ENCODE results near the gene COX14.
A peak's percentile ranks its signal among the peaks of the same experiment; 100 is the strongest.

The COX14 gene

DNA sequence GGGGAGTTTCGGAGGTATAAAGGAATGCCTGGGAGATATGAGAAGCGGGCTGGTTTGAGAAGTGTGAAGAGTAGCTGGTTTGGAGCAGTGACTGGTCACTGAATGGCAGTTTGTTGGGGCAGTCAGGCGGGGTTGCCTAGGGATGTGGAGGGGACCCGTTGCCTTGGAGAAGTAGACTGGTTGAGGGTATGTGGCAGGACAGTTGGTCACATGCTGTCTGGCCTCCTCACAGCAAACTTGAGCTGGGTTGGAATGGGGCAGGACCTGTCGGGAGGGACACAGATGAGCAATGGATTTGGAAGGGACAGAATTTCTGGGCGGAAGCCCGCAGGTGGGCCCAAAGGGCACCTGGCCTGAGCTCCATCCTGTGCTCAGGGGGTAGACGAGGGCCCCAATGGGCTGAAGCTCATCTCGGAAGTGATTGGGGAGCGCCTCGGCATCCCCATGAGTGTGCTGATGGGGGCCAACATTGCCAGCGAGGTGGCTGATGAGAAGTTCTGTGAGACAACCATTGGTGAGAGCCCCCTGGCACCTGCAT, 6.1 kb upstream of the COX14 start:
- DNase-seq (ENCODE audit: low read depth, low spot score): no peak
- no peak overlapping the region for H3K4me3 ChIP-seq (ENCODE audit: low read length)

DNA sequence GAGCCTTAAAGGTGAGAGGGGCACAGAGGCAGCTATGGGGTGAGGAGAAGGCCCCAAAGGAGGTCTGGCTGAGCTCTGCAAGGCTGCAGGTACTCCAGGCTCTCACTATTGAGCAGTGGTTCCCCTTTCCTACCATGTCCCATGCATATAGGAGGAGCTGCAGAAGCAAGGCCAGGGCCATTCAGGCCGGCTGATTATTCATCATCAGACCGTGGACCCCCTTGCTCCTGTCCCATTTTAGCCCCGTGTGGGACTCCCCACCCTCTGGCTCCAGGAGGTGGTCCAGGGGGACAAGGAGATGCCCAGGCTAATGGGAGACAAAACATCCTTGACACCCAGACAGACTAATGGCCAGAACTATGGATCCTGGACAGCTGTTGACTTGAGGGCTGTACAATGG, 5.1 kb upstream of the COX14 start:
- no peak overlapping the region for H3K4me3 ChIP-seq (ENCODE audit: low read length)
- no peak for DNase-seq (ENCODE audit: low read depth, low spot score)

DNA sequence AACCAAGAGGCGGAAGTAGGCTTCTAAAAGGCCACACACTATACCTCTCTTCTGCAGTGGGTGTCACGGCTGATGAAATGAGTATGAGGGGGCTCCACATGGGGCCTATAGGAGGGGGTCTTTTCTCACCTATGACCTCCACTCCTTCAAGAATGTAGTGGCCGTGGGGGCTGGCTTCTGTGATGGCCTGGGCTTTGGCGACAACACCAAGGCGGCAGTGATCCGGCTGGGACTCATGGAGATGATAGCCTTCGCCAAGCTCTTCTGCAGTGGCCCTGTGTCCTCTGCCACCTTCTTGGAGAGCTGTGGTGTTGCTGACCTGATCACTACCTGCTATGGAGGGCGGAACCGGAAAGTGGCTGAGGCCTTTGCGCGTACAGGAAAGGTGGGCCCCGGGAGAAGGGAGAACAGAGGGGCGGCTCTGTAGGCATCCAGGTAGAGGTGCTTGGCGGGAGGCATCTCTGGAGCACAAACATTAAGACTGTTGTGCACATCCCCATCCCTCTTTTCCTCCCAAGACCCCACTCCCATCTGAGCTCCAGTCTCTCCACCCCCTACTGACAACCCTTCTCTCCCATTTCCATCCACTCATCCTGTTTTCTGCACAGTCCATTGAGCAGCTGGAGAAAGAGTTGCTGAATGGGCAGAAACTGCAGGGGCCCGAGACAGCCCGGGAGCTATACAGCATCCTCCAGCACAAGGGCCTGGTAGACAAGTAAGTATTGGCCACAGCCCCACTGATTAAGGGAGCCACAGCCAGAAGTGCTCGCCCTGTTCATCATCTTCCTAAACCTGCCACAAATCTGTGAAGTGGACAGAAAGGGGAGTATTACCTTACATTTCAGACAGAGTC, 4.4 kb upstream of the COX14 start:
- DNase-seq (ENCODE audit: low read depth, low spot score): no peak

DNA sequence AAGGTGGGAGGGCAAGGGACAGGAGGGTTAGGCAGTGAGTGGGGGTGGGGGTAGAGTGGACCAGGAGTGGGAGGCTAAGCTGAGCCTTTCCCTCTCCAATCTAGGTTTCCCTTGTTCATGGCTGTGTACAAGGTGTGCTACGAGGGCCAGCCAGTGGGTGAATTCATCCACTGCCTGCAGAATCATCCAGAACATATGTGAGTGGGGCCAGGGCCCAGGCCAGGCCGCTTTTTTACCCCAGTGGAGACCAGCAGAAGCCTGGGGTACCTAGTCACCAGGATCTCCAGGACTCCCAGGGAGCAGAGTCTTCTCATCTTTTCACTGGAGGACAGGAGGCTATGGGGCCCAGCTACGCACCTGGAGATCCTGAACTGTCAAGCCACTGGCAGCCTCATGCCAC, 2.7 kb upstream of the COX14 start:
- no peak overlapping the region for H3K4me3 ChIP-seq (ENCODE audit: low read length)
- DNase-seq (ENCODE audit: low read depth, low spot score): no peak

More for the DNA sequence above, 4.4 kb upstream of the COX14 start:
- H3K4me3 ChIP-seq (ENCODE audit: low read length): no peak overlapping the region

DNA sequence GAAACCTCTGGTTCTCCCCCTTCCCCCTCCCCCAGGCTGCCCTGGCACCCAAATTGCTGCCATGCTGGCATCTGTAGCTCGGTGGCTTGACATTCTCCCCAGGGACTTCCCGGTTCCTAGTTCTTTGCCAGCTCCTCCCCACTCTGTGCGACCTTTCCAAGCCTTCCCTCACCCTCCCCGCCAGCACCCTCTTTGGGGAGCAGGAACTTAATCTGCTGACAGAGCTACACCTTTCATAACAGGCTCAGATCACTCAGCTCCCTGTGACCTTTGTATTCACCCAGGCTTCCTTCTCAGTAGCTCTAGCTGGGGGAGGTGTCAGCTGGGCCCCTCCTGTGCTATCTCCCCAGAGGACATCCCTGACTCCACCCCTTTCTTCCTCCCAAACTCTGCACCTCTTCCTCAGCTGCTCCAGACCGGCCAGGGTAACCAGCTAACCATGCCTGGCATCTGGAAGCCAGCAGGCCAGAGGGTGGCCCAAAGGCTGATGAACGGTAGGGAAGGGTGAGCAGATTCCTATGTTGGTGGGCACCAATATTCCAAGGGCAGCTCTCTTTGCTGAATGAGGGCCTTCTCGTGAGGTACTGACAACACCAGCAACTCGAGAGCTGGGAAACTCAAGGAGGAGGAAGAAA, 1.8 kb upstream of the COX14 start:
- no peak for DNase-seq (ENCODE audit: low read depth, low spot score)
- no peak overlapping the region for H3K4me3 ChIP-seq (ENCODE audit: low read length)

DNA sequence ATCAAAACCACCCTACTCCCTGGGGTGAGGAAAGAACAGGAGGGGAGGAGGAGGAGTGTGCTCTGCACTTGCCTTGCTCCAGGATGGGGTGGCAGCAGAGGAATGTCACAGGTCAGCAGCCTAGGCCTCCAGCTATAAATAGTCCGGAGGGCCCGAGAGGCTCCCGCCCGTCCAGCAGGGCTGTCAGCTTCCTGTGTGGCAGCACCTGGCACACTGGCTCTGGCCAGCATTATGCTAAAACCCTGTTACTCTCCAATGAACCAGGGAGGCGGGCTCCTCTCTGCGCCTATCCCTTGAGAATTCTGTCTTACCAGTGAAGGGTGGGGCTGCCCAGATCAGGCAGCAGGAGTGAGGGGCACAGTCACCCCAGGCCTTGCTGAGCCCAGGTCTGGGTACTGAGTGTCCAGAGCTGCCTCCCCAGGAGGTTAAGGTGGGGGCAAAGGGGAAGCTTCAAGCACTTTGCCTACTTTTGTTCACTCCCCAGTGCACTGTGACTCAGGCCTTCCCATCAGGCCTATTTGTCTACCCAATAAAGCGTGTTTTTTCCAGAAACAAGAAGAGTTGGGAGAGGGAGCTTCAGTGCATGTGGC, 1.2 kb upstream of the COX14 start:
- no peak overlapping the region for H3K4me3 ChIP-seq (ENCODE audit: low read length)
- no peak for DNase-seq (ENCODE audit: low read depth, low spot score)

DNA sequence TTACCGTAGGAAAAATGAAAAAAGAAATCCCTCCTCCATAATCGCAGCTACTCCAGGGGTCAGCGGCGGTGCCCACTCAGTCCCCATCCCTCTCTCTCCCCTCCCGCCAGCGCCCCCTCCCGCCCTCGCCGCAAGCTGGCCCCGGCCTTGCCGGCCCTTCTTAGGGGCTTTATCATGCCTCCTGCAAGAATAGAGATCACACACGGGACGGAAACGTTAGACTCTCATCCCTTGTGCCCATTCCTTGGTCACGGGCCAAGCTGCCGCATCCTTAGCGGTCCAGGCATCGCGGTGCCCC, 692 bp upstream of the COX14 start:
- peak overlapping the region; percentile 100 for H3K4me3 ChIP-seq (ENCODE audit: low read length)
- no peak for DNase-seq (ENCODE audit: low read depth, low spot score)

DNA sequence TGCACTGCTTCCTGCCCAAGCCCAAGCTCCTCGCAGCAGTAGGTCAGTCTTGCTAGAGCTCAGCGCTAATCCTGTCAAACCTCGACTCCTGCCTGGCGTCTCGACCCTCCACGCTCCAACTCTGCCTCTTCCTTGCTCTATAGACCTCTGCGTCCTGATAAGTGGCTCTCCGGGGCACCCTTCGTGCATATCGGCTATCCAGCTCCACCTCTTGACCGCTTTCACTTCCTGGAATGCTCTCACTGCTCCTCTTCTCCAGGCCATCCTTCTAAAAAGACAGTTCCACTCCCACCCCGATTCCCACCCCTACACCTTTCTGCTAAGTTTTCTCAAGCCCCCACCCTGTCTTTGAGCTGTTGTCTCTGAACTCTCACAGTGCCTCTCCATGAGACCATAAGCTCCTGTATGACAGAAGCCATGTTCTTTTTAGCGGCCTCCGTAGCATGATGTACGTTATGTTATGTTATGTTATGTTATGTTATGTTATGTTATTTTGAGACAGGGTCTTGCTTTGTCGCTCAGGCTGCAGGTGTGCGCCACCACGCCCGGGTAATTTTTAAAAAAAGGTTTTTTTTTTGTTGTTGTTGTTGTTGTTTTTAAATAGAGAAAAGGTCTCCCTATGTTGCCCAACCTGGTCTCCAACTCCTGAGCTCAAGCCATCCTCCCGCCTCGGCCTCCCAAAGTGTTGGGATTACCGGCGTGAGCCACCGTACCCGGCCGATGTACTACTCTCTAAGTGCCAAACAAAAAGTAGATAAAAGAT, 601 bp downstream of the COX14 start:
- H3K4me3 ChIP-seq (ENCODE audit: low read length): peak overlapping the region; percentile 100
- no peak for DNase-seq (ENCODE audit: low read depth, low spot score)

DNA sequence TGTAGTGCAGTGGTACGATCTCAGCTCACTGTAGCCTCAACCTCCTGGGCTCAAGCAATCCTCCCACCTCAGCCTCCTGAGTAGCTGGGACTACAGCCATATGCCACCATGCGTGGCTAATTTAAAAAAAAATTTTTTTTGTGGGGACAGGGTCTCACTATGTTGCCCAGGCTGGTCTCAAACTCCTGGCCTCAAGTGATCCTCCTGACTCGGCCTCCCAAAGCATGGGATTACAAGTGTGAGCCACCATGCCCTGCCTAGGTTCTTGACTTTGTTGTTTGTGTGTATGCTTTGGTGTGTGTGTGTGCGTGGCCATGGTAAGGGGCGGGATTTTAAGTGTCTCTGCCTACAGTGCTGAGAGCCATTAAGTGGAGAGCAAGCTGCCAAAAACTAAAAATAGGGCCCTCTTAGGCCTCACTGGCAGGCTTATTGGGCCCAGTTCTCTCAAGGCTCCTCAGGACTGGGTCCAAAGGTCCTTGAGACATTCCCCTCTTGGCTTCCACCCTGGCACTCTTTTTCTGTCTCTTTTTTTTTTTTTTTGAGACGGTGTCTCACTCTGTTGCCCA, 5.1 kb downstream of the COX14 start:
- no peak overlapping the region for H3K4me3 ChIP-seq (ENCODE audit: low read length)

DNA sequence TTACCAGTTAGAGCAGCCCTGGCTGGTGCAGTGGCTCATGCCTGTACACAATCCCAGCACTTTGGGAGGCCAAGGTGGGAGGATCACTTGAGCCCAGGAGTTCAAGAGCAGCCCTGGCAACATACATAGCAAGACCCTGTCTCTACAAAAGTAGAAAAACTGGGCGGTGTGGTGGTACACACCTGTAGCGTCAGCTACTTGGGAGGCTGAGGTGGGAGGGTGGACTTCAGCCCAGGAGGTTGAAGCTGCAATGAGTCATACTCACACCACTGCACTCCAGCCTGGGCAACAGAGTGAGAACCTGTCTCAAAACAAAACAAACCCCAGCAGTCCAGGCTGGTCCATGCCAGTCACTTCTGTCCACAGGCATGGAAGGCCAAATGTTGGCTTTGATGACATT, 7.4 kb downstream of the COX14 start:
- H3K4me3 ChIP-seq (ENCODE audit: low read length): no peak overlapping the region
- DNase-seq (ENCODE audit: low read depth, low spot score): no peak

More for the DNA sequence above, 5.1 kb downstream of the COX14 start:
- no peak for DNase-seq (ENCODE audit: low read depth, low spot score)

DNA sequence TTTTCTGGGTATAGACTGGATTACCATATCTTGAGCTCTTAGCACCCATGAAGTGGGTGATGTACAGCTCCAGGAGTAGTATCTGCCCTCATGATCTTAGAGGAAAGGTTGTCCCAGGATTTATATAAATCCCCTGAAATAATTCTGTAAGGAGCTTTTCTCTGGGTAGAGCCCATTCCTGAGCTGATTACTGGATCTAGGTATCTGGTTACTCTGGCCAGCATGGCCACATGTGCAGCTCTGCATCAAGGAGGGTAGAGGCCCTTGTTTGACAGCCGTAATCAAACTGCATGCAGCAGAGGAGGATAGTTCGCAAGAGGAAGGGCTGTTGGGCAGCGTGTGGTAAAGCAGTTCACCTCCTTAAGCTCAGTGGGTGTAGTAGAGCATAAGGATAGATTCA, 8.5 kb downstream of the COX14 start:
- no peak for DNase-seq (ENCODE audit: low read depth, low spot score)
- no peak overlapping the region for H3K4me3 ChIP-seq (ENCODE audit: low read length)

DNA sequence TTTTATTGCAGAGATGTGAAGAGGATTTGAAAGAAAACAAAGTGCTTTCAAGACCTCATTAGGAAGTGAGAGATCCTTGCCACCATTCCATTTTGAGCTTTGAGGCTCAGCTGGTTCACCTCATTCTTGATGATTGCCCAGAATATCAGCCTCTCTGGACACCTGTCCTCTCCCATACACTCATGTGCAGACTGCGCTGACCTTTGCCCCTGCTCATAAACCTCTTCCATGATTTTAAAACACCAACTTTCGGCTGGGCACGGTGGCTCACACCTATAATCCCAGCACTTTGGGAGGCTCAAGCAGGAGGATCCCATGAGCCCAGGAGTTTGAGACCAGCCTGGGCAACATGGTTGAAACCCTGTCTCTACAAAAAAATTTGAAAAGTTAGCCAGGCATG, 8.9 kb downstream of the COX14 start:
- H3K4me3 ChIP-seq (ENCODE audit: low read length): no peak overlapping the region
- no peak for DNase-seq (ENCODE audit: low read depth, low spot score)

DNA sequence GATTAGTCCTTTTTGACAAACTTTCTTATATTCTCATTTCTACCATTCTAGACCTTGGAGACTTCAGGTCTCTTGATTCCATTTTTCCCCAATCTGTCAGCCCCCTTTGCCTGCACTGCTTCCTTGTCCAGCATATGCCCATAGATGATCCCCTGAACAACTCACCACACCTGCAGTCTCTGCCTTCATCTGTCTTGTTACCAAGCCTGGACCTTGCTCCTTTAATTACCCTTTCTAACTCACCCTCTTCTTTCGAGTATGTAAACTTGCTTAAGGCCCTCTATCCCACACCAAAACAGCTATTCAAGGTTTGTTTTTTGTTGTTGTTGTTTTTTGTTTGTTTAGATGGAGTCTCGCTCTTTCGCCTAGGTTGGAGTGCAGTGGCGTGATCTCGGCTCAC, 9.6 kb downstream of the COX14 start:
- no peak overlapping the region for H3K4me3 ChIP-seq (ENCODE audit: low read length)
- no peak for DNase-seq (ENCODE audit: low read depth, low spot score)

DNA sequence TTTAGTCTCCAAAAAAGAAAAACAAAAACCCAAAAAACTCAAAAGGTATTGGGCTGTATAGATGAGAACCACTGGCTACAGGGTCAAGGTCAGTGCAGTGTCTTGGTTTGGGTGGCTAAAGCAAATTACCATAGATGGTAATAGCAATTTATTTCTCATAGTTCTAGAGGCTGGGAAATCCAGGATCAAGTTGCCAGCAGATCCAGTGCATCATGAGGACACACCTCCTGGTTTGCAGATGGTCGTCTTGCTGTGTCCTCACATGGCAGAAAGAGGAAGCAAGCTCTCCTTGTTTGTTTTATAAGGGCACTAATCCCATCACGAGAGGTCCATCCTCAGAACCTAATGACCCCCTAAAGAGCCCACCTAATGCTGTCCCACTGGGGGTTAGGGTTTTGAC, 11.2 kb downstream of the COX14 start:
- DNase-seq (ENCODE audit: low read depth, low spot score): no peak

DNA sequence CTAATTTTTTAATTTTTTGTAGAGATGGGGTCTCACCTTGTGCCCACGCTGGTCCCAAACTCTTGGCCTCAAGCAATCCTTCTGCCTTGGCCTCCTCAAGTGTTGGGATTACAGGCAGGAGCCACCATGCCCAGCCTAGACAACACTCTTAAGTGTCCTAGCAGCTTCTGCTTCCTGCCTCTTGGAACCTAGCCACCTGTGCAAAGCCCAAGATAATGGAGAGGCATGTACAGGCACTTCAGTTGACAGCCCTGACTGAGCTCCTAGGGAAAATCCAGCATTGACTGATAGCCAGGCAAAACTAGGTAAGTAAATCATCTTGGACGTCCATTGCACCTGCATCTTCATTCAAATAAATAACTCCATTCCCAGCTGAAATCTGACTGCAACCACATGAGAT, 15.5 kb downstream of the COX14 start:
- DNase-seq (ENCODE audit: low read depth, low spot score): no peak
- H3K4me3 ChIP-seq (ENCODE audit: low read length): no peak overlapping the region

More for the DNA sequence above, 11.2 kb downstream of the COX14 start:
- H3K4me3 ChIP-seq (ENCODE audit: low read length): no peak overlapping the region

DNA sequence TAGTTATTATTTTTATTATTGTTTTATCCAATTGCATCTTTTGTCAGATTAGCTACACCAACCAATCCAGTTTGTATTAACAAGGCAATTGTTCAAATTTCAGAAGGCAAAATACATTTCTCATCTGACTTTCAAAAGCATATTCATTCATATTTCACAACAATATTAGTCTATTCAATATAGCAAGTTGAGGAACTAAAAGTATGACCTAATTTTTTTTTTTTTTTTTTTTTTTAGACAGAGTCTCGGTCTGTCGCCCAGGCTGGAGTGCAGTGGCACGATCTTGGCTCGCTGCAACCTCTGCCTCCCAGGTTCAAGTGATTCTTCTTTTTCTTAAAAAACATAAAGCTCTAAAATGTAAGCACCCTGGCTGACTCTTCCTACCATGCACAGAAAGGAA, 17.3 kb downstream of the COX14 start:
- no peak overlapping the region for H3K4me3 ChIP-seq (ENCODE audit: low read length)
- no peak for DNase-seq (ENCODE audit: low read depth, low spot score)

DNA sequence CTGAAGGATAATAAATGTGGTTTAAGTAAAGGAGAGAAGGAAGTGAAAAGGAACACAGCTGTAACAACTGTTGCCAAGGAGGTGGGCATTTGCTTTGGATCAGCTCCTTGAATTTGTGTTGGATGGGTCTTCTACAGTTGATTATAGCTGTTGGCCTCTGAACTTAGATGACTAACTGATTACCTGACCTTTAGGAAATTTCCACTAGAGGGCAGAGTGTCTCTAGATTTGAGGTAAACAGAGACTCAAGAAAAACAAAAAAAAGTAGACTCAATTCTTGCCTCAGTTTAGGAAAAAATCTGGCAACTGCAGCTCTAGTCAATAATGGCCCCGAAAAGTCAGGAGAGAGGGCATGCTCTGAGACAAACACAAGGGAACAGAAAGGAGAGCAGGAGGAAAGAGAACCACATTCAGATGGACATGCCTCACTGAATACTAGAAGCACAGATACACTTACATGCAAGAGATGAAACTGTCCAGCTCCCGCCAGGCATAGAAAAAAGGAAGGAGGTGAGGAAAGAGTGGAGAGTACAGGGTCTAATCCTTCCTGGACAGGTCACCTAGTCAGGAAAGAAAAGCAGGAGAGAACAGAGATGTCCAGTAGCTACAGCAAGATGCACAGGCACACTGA, 20.6 kb downstream of the COX14 start:
- H3K4me3 ChIP-seq (ENCODE audit: low read length): no peak overlapping the region
- DNase-seq (ENCODE audit: low read depth, low spot score): no peak

DNA sequence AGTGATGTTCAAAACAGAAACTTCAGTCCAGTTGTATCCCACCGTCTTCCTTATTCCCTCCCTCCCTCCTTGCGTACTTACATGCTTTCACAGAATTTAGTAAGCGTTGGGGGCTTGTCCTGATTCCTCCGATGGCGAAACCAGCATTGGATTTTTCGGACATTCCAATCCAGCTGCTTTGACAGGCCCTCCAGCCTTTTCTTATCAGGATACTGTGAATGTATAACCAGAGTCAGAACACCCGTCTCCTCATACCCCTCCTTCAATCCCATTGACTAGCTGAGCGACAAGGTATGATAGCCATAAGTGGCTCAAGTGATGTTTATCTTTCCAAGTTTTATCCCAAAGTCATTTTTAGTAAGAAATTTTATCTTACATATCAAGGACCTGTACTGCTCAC, 31.0 kb downstream of the COX14 start:
- no peak for DNase-seq (ENCODE audit: low read depth, low spot score)
- no peak overlapping the region for H3K4me3 ChIP-seq (ENCODE audit: low read length)

DNA sequence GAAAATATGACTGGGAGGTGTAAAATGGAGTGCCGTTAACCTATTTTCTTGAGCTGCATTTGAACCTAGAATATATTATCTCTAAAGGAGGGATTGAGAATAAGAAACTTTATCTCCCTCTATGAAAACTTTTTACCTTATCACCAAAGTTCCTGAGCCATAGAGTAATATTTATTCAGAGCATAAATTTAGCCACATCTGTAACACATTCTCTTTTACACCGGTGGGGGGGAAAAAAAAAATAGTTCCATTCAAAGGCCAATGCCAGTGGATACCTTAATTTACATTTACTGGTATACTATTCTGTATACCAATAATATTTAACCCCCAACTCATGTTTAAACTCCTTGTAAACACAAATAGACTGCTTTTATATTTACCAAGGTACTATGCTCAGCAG, 33.4 kb downstream of the COX14 start:
- DNase-seq (ENCODE audit: low read depth, low spot score): no peak
- no peak overlapping the region for H3K4me3 ChIP-seq (ENCODE audit: low read length)
